Mesenteric fat pad (tissue), 1 donor: ENCODE measurements around the gene CSTB. TPM values are rescaled to one million over a fixed set of nuclear protein-coding genes. Genes with fewer than 3 reads are reported as not detected.

Experiments used
- DNase-seq: peaks from one replicate; pipeline ENCODE4 v3.0.0-alpha.2; 2020; ENCODE audit warnings: low spot score
- total RNA-seq: library from RNA; stranded (reverse); fragmentation: NEBNext Ultra II Directional; extraction: Animal tissue kit (Norgen Biotek cat#: 25700); gene quantifications from one replicate; pipeline ENCODE4 v1.2.1, GENCODE V29; 2021
- donor health status: DM: yes; HTN: yes; CAD: no.

The CSTB gene
- total RNA-seq, 1 donor from 2014 or later: 84.9 TPM

- DNase-seq: no peak
Observed at GRCh38 chr21:43752758-43753438, 23.2 kb downstream of the CSTB start.

- no peak for DNase-seq
Observed at GRCh38 chr21:43751955-43752591, 24.0 kb downstream of the CSTB start.

GRCh38 chr21:43750339-43751033, 25.6 kb downstream of the CSTB start:
- DNase-seq: no peak

GRCh38 chr21:43749651-43750262, 26.4 kb downstream of the CSTB start:
- DNase-seq: no peak

- DNase-seq: no peak
Observed at GRCh38 chr21:43748622-43749021, 27.5 kb downstream of the CSTB start.

GRCh38 chr21:43745772-43746517, 30.2 kb downstream of the CSTB start:
- DNase-seq: no peak

- DNase-seq: no peak
Observed at GRCh38 chr21:43744725-43745124, 31.4 kb downstream of the CSTB start.

GRCh38 chr21:43743947-43744346, 32.2 kb downstream of the CSTB start:
- DNase-seq: no peak

- no peak for DNase-seq
Observed at GRCh38 chr21:43741423-43742096, 34.5 kb downstream of the CSTB start.

GRCh38 chr21:43740497-43741156, 35.5 kb downstream of the CSTB start:
- no peak for DNase-seq

- no peak for DNase-seq
Observed at GRCh38 chr21:43739621-43740435, 36.3 kb downstream of the CSTB start.

- DNase-seq: no peak
Observed at GRCh38 chr21:43737158-43737950, 38.8 kb downstream of the CSTB start.

- DNase-seq: no peak
Observed at GRCh38 chr21:43736224-43736883, 39.8 kb downstream of the CSTB start.

GRCh38 chr21:43735236-43736091, 40.6 kb downstream of the CSTB start:
- no peak for DNase-seq

GRCh38 chr21:43734928-43735229, 41.2 kb downstream of the CSTB start:
- no peak for DNase-seq

GRCh38 chr21:43734131-43734927, 41.8 kb downstream of the CSTB start:
- DNase-seq: no peak
